ENCODE data around the gene SGPP2. TPM values are rescaled to one million over a fixed set of nuclear protein-coding genes. Genes with fewer than 3 reads are reported as not detected.
A peak's percentile ranks its signal among the peaks of the same experiment; 100 is the strongest.

SGPP2 gene
- polyA plus RNA-seq, 1 experiment: not detected

GRCh38 chr2:222436040-222436413 lies 11.7 kb downstream of the SGPP2 start:
- DNase-seq (ENCODE audit: low read depth): no peak
- Histone ChIP-seq H3K27me3 (ENCODE audit: control insufficient read depth, insufficient read depth, low read length) (no peaks in the 10 kb centered on the region), H3K4me3 (ENCODE audit: low read depth, low read length) (no peak overlapping the region), H3K36me3 (ENCODE audit: control insufficient read depth, insufficient read depth, low read length) (no peaks in the 10 kb centered on the region)
- ChIA-PET CTCF (no interaction called here), POLR2A (no interaction called here)
- no peak for TF ChIP-seq CTCF (IDR thresholded peaks at IDR 0.05; ENCODE audit: insufficient read depth, low read depth, low read length)

GRCh38 chr2:222439692-222440091 lies 15.3 kb downstream of the SGPP2 start:
- CTCF ChIA-PET: no interaction called here

GRCh38 chr2:222440673-222441422 lies 16.5 kb downstream of the SGPP2 start:
- H3K4me3 ChIP-seq (ENCODE audit: low read depth, low read length): no peak overlapping the region
- ChIA-PET CTCF (no interaction called here), POLR2A (no interaction called here)
- peak; percentile 50 for DNase-seq (ENCODE audit: low read depth)
- no peaks in the 10 kb centered on the region for H3K36me3 ChIP-seq (ENCODE audit: control insufficient read depth, insufficient read depth, low read length)
- H3K27me3 ChIP-seq (ENCODE audit: control insufficient read depth, insufficient read depth, low read length): peaks cover 2% of the 10 kb centered on the region; the same call in 1 of the 2 replicates
- TF ChIP-seq CTCF (IDR thresholded peaks at IDR 0.05; ENCODE audit: insufficient read depth, low read depth, low read length): no peak

More at GRCh38 chr2:222439692-222440091, 15.3 kb downstream of the SGPP2 start:
- DNase-seq (ENCODE audit: low read depth): no peak
- no peaks in the 10 kb centered on the region for H3K27me3 ChIP-seq (ENCODE audit: control insufficient read depth, insufficient read depth, low read length)
- POLR2A ChIA-PET: no interaction called here
- H3K4me3 ChIP-seq (ENCODE audit: low read depth, low read length): no peak overlapping the region
- H3K36me3 ChIP-seq (ENCODE audit: control insufficient read depth, insufficient read depth, low read length): no peaks in the 10 kb centered on the region
- TF ChIP-seq CTCF (IDR thresholded peaks at IDR 0.05; ENCODE audit: insufficient read depth, low read depth, low read length): no peak

- ChIA-PET POLR2A (no interaction called here), CTCF (interaction anchor here (1.3 kb wide), 1 partner anchor 11 kb away, joined by 3 read pairs; no protein-coding TSS in a partner anchor)
- H3K4me3 ChIP-seq (ENCODE audit: low read depth, low read length): no peak overlapping the region
Observed at GRCh38 chr2:222442665-222443064, 18.3 kb downstream of the SGPP2 start.

GRCh38 chr2:222445227-222445626 lies 20.9 kb downstream of the SGPP2 start:
- DNase-seq (ENCODE audit: low read depth): no peak
- H3K4me3 ChIP-seq (ENCODE audit: low read depth, low read length): no peak overlapping the region
- no peaks in the 10 kb centered on the region for H3K36me3 ChIP-seq (ENCODE audit: control insufficient read depth, insufficient read depth, low read length)
- ChIA-PET POLR2A (no interaction called here), CTCF (no interaction called here)
- H3K27me3 ChIP-seq (ENCODE audit: control insufficient read depth, insufficient read depth, low read length): peaks cover 2% of the 10 kb centered on the region; the same call in 1 of the 2 replicates
- no peak for TF ChIP-seq CTCF (IDR thresholded peaks at IDR 0.05; ENCODE audit: insufficient read depth, low read depth, low read length)

More at GRCh38 chr2:222442665-222443064, 18.3 kb downstream of the SGPP2 start:
- no peak for TF ChIP-seq CTCF (IDR thresholded peaks at IDR 0.05; ENCODE audit: insufficient read depth, low read depth, low read length)
- no peak for DNase-seq (ENCODE audit: low read depth)
- Histone ChIP-seq H3K36me3 (ENCODE audit: control insufficient read depth, insufficient read depth, low read length) (no peaks in the 10 kb centered on the region), H3K27me3 (ENCODE audit: control insufficient read depth, insufficient read depth, low read length) (peaks cover 2% of the 10 kb centered on the region; the same call in 1 of the 2 replicates)
